ENCODE results near the gene DNAJC4.

DNAJC4 gene, protein sequence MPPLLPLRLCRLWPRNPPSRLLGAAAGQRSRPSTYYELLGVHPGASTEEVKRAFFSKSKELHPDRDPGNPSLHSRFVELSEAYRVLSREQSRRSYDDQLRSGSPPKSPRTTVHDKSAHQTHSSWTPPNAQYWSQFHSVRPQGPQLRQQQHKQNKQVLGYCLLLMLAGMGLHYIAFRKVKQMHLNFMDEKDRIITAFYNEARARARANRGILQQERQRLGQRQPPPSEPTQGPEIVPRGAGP

DNA sequence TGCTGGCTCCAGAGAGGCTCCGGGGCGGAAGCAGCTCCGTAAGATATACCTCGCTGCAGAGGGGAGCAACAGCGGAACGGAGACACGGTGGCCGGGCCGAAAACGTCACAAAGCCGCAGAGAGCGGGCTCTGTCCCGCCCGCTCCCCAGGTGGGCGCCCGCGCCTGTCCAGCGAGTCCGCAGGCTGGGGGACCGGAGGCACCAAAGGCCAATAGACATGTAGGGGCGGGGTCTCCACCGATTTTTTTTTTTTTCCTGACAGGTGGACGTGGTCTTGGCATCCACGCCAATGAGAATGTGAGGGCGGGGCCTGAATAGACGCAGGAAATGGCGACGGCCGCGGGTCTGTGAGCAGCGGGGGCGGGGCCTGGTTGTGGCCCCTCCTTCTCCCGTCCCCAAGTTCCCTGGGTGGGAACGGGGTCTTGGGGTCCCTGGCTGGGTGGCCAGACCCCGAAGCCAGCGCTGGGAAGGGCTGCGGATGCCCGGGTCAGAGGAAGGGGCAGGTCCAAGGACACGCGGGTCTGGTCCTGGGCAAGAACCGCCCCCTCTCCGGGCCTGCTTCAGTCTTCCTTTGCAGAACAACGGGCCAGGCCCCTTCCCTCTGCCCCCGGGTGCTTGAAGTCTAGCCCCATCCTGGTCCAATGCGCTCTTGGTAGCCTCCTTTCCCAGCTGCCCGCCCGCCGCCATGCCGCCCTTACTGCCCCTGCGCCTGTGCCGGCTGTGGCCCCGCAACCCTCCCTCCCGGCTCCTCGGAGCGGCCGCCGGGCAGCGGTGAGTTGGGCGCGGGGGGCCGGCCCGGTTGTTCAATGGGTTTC lies at the start of gene DNAJC4:
DNAJC4 (plus strand) TSS at position 378 of the 814 bp plus-strand sequence; CDS start at position 685, 307 bp downstream.
- DNase-seq = peak; percentile 92

DNA sequence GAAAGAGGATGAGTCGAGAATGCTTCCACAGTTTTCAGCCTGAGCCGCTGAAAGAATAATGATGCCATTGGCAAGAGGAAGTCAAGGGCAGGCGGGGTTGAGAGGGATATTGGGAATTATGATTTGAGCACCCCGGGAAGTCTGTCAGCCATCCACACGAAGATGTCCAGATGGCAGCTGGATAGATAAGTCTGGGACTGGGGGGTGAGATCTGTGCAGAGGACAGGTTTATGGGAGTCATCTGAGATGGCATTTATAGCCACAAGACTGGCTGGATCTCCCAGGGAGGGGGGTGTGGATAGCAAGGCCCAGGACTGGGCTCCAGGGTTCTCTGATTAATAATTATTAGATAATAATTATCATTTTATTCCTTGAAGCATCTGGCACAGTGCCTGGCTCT lies 49.5 kb upstream of the DNAJC4 start:
- no peak for DNase-seq

DNA sequence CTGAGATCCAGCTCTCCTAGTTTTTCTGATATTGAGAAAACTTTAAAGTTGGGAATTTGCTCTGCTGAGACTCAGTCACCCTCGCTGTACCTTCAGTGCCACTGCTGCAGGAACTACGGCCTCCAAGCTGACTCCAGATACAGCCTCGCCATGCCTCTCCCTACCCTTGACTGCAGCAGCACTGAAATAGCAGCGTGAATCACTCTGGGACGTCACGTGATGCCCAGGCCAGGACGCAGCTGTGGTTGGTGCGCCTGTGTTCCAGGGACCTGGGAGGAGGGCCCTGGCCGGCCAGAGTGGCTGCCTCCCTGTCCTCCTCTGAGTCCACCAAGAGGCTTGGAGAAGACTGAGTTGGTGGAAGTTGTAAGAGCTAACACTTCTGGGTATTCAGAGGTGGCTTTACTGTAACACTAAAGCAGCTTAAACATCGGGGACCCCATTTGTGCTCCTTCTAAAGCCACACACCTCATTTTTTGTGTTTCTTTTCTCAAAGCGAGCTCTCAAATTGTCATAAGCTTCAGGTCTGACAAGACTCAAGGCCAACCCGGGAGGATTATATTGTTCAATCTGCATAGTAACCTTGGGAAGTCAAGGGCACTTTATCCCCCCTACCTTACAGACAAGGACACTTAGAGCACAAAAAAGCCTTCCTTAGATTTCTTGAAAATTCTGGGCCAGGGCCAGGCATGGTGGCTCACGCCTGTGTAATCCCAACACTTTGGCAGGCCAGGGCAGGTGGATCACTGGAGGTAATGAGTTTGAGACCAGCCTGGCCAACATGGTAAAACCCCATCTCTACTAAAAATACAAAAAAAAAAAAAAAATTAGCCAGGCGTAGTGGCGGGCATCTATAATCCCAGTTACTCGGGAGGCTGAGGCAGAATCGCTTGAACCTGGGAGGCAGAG lies 48.6 kb upstream of the DNAJC4 start:
- DNase-seq = peak; percentile 63

DNA sequence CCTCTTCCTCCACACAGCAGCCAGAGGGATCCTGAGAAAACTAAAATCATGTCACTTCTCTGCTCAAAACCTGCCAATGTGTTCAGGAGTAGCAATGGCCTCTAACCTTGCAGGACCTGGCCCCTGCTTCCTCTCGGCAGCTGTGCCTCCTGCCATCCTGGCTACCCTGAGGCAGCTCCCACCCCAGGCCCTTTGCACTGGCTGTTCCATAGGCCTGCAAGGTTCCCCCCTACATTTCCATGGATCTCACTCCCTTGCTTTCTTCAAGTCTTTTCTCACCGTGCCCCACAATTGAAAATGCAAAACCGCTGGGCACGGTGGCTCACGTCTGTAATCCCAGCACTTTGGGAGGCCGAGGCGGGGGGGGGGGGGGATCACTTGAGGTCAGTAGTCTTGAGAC lies 46.5 kb upstream of the DNAJC4 start:
- no peak for DNase-seq

DNA sequence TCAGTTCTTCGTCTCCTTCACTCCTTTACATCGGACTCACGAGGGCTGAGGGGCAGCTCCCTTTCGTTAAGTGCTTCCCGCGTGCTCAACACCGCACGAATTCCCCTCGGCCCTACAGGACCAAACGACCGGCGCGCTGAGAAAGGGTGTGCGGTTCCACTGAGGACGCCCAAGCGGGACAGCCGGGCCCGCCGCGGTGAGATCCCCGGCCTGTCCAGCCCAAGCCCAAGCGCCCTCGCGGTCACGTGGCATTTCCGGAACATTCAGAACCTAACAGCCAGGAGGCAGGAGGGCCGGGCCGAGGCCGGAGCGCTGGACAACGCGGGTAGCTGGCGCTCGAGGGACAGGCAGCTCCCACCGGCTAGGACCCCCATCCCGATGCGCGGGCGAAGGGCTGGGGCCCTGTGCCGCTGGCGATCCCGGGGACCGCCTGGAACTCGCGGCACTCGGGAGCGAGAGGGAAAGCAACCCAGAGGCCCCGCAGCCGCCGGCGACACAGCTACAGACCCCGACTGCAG lies 45.1 kb upstream of the DNAJC4 start:
- DNase-seq = no peak

DNA sequence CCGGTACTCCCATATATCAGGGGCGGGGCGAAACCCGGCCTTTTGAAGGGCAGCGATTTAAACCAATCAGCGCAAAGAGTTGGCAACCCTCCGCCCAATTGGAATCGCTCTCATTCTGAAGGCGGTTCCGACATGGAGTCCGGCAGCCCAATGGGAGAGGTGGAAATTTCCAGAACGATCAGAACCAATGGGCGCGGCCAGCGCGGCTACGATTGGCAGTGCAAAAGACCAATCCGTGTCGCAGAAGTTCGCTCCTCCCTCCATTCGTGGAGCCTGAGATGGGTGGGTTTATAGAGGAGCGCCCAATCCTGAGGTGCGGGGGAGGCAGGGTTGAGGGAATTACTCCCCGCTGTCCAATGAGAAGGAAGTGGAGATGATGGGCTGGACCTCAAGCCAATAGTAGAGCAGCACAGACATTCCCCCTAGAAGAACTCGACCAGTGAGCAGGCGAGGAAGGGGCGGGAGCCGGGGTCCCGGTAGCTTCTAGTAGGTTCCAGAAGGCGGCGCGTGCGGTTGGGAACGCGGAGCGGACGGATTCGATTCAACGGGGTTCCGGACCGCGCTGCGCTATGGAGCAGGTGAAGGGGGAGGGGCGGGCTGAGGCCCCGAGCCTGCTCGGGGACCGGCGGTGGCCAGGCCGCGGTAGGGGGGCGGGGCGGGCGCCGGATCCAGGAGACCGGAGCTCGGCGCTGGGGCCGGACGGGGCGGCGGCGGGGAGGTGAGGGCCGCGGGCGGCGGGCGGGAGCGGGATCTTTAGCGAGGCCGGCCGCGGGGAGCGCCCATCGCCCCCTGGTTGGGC lies 44.5 kb upstream of the DNAJC4 start, which contains the start of gene STIP1:
STIP1 (plus strand) TSS at position 479 of the 799 bp plus-strand sequence; CDS start at position 570, 91 bp downstream.
- DNase-seq = peak; percentile 100

DNA sequence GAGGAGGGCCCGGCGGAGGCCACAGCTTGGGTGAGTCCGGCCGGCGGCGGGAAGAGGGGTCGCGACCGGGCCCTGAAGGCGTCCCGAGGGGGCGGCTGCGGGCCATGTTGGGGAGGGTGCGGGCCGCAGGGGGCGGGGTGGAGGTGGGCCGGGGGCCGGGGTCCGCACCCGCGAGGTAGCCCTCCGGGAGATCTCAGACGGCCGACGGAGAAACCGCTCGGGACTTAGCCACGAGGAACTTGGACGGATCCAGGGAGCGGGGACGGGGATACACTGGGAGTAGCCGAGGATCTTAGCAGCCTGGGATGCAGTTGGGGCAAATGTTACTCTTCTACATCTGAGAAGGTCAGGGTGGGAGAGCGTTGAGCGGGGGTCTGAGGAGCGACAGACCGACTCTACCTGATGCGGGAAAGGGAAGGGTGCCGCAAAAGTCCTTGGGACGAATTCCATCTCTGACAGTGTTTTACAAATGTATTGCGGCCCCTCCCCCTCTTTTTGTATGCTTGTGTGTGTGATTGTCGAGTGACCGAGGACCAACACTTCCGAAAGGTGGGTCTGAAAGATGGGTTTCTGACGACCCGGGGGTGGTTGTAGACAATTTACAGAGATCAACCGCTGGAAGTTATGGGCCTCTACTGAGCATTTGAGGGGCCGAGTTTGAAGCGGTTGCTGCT lies 43.7 kb upstream of the DNAJC4 start:
- DNase-seq = peak; percentile 61

DNA sequence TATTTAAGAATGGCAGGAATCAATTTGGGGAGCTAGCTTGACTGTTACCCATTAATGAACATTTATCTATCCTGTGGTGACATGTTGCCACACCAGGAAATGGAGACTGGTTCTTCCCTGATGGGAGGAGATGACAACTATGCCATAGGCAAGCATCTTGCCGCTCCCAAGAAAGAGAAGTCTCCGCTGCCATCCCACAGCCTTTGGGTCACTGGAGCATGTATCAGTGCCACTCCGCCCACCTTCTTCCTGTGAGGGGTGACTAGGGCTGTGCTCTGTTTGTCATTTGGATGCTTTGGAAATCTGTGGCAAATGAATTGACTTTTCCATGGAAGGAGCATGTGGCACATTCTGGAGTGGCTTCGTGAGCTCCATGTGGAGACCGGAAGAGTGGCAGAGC lies 37.9 kb upstream of the DNAJC4 start:
- DNase-seq = no peak

DNA sequence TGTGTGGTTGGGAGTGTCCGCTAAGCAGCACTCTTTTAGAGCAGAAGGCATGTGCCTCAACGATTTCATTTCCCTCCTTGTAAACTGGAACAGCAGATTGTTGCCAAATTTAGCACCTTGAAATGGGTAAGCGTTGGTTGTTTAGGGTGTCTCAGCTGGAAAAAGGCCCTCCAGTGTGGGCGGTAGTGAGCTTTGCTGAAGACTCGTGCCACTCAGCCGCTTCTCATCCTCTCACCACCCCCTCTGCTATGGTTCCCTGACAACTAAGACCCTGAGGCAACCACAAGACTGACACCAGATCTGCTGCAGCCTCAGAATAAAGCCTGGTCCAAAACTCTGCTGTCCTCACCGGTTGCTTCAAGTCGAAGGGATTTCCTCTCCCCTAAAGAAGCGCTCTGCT lies 33.7 kb upstream of the DNAJC4 start:
- DNase-seq = no peak

DNA sequence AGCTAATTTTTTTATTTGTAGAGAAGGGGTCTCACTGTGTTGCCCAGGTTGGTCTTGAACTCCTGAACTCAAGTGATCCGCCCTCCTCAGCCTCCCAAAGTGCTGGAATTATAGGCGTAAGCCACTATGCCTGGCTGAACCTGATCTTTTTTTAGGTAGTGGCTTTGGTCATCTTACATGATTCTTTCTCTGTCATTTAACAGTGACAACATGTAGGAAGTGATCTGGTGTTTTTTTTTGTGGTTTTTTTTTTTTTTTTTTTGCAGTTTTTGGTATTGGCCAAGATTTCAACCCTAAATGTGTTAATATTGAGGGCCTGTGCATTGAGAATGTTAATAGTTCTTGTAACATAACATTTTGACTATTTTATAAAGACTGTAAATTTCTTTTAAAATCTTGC lies 31.8 kb upstream of the DNAJC4 start:
- no peak for DNase-seq

DNA sequence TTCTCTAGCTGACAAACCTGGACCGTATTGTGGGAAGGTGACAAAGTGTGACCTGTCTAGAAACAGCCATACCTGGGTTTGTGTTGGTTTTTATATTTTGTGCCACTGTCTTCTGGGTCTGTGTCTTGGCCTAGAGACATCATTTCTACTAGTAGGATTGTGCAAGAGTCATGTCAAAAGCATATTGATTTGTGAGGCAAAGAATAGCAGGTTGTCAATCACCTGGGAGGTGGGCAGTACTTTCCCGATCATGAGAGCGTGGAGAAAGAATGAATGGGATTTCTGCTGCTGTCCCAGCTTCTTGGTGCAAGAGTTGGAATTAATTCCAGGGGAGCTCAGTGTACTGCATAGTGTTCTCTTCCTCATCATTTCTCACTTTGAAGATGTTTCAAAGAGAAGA lies 28.8 kb upstream of the DNAJC4 start:
- DNase-seq = no peak

DNA sequence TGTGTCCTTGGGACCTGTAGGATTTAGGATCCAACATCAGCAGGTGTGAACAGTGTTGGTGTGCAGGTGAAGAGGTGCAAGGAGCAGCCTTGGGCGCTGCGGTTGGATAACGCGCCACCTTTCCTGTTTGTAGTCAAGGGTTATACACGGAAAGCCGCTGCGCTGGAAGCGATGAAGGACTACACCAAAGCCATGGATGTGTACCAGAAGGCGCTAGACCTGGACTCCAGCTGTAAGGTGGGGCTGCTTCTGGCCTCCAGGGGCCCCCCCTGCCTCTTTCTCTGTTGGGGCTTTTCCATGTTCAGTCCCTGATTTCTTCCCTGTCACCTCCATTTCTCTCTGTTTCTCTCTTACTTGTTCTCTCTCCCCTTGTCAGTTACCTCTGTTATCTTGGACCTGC lies 27.4 kb upstream of the DNAJC4 start:
- DNase-seq = no peak

DNA sequence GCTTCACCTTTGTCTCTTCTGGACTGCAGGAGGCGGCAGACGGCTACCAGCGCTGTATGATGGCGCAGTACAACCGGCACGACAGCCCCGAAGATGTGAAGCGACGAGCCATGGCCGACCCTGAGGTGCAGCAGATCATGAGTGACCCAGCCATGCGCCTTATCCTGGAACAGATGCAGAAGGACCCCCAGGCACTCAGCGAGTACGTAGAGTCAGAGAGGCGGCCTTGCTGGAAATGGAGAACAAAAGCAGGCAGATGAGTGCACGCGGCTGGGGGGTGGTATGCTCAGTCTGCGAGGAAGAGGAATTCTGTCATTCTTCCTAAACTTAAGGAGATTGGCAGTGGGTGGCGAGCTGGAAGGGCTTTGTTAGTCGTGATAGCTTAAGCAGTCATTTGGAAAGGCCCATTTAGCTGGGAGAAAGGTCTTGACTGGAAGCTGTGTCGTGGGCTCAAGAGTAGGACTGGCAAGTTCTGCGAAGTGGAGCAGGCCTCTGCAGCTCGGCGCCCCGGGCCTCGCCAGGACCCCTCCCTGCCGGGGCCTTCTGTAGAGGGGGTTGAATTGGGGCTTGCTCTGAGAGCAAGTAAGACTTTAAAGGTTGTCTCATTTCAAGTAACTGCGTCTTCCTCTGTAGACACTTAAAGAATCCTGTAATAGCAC lies 26.8 kb upstream of the DNAJC4 start:
- DNase-seq = no peak

DNA sequence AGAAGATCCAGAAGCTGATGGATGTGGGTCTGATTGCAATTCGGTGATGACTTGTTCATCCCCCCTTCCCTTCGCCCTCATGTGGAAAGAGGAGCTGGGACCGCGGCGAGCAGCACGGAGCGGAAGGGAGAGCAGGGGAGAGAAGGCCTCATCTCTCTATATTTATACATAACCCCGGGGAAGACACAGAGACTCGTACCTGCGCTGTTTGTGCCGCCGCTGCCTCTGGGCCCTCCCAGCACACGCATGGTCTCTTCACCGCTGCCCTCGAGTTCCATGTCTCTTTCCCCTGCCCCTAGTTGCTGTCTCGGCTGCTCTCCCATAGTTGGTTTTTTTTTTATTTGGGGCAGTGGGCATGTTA lies 26.3 kb upstream of the DNAJC4 start:
- no peak for DNase-seq

DNA sequence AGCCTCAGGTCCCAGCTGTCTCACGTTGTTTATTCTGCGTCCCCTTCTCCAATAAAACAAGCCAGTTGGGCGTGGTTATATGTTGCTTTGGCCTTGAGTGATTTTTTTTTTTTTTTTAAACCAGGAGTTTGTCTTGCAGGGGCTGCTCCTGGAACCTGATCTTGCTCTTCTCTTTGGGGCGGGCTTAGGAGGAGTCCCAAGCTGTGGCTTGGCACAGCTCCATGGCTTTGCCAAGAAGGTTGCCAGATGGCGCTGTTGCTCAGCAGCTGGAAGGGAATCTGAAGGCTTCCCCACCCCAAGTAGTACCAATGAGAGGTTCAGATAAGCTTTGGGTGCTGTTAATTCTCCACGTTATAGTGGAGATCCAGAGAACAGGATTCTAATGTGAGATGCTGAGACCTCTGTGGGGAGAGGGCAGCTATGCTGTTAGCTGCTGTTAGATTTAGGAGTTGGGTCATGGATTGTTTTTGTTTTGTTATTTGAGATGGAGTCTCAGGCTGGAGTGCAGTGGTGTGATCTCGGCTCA lies 25.8 kb upstream of the DNAJC4 start:
- DNase-seq = peak; percentile 76

DNA sequence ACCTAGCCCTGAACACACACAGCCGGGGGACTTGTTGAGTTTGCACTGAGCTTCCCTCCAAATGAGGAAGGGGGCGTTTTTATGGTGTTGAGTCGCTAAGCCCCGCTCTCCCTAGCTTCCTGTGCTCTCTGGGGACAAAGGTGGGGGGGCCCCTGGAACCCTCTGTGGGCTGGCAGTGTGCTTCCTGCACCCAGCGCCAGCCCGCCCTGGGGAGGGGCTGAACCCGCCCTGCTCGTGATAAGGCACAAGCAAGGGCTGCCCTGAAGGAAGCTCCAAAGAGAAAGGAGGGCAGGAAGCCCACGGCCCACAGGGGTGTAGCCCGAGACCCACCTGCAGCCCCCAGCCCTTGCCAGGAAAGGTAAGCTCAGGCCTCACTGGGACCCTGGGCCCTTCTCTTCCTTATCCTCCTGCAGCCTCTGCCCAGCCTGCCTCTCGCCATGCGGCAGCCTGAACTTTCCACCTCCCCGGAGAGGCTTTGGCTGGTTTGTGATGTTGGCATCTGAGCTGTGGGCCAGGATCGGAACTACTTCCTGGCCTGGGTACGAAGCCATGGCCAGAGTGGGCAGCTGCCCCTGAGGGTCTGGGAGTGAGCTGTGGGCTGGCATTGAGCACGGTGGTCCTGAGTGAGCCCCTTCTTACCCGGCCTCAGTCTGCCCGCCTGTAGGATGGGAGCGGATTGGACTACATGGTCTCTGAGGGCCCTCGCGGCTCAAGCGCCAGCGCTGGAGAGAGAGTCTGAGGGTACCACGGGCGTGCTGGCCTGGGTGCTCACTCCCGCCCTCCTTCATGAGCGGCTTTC lies 23.7 kb upstream of the DNAJC4 start, which contains the start of gene FERMT3:
FERMT3 (plus strand) TSS at position 265 of the 799 bp plus-strand sequence. CDS start 644 bp downstream, outside the sequence.
- DNase-seq = peak; percentile 90

DNA sequence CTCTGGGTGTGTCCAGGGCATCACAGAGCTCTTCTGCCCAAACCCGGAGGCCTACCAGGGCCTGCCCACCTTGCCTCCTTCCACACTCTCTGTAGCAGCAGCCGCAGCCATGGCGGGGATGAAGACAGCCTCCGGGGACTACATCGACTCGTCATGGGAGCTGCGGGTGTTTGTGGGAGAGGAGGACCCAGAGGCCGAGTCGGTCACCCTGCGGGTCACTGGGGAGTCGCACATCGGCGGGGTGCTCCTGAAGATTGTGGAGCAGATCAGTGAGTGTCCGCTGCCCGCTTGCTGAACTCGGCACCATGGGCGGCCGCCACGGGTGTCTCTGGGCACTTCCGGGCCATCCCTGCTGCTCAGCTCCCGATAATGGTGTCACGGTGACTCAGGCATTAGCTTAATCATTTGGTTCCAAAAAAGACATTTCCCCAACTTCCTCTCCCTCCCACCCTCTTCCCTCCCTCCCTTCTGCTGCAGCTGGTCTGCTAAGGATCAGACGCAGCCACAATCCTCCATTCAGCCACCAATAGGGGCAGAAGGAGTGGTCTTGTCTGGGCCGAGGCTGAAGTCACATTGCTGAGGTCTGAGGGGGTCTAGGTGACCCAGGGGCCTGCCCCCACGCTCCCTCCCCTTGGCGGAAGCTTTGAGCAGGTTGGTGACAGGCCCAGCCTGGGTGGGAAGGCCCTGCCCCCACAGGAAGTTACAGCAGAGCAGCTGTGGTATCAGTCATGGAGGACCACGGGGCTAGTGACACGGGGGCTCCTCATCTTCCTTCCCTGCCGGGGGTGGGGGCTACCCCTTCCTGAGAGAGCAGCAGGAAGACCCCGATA lies 22.9 kb upstream of the DNAJC4 start:
- peak; percentile 90 for DNase-seq

DNA sequence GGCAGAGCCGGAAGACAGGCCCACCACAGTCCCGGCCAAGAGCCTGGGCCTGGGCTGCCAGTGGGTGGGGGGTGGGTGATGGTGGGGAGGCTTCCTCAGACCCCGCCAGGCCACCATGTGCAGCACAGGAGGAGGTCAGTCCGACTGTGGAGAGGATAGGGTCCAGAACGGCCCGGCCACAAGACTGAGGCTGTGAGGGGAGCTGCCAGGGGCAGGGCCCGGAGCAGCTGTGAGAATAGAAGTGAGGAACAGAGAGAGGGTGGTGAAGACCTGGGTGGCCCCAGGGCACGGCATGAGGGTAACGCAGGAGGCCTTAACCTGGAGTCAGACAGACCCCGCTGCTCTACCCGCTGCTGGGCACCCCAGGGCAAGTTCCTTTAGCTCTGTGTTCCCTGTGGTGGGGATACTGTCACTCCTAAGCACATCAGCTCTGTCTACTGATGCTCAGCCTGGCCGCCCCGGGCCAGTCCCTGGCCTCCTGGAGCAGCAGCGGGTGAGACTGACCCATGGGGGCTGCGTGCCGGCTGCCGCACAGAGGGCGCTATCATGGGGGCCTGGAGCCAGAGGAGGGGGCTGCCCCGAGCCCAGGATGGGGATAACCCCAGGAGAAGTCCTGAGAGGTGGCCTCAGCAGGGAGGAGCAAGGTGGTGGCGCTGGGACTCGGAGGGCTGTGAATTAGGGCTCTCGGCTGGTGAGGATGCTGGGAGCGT lies 22.1 kb upstream of the DNAJC4 start:
- DNase-seq = no peak

Measured in activated CD4-positive, alpha-beta T cell treated with anti-CD3 and anti-CD28 coated beads, Interleukin-2, Interleukin-6, amounts not matched to agents 100 ng/mL and 50 ng/mL, durations not matched to agents 16 hours and 8 hours (primary cell).